Ectodermal cell (in vitro differentiated cells): Measurements from ENCODE around the gene APBA2.
"Not testable (repeated sequence)": the region's sequence is repeated elsewhere in the genome, so short reads cannot be mapped to it uniquely, and the experiment has no call there.

Experiments
- H3K27ac ChIP-seq: 2 replicates; pipeline ENCODE4 v1.7.0; 2013; ENCODE audit warnings: mild to moderate bottlenecking, low read depth, low read length; ENCODE audit not compliant: insufficient read depth, poor library complexity, severe bottlenecking
- H3K27me3 ChIP-seq: 2 replicates; pipeline ENCODE4 v1.7.0; 2013; ENCODE audit warnings: mild to moderate bottlenecking, low read length; ENCODE audit not compliant: insufficient read depth, control insufficient read depth, poor library complexity, severe bottlenecking
- H3K36me3 ChIP-seq: one replicate; pipeline ENCODE4 v1.7.0; 2013; ENCODE audit warnings: low read length; ENCODE audit not compliant: control insufficient read depth, insufficient read depth
- H3K4me1 ChIP-seq: one replicate; pipeline ENCODE4 v1.7.0; 2013; ENCODE audit warnings: low read length; ENCODE audit not compliant: control insufficient read depth, insufficient read depth
- H3K4me3 ChIP-seq: 2 replicates; pipeline ENCODE4 v1.7.0; 2013; ENCODE audit warnings: low read depth, low read length, control low read depth; ENCODE audit not compliant: insufficient read depth
- H3K9me3 ChIP-seq: 2 replicates; pipeline ENCODE4 v1.7.0; 2013; ENCODE audit warnings: mild to moderate bottlenecking, low read length, moderate library complexity; ENCODE audit not compliant: control insufficient read depth
- WGBS, 2 experiments: methylation state at CpG; one replicate each; pipeline ENCODE4 v1.1.7; 2013; ENCODE audit warnings: missing lambda C conversion rate in 2 of 2; 5-methylcytosine and 5-hydroxymethylcytosine counted together

APBA2 gene

DNA sequence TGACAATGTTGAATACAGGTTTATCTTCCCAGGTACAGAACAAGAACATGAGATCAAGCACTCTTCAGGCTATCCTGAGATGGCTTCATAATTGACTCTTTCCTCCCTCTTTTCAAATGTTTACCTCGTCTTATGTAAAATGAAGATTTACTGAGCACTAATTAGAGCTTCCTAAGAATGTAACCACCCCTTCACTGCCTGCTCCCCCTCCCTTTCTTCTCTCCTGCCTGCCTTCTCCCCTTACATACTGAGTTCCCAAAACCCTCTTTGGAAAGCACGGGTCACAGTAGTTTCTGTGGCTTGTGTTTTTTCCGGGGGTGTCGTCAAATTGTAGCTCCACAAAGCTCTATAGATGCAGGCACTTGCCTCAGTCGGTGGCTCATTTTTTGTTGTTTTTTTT lies 32.1 kb upstream of the APBA2 start:
- not testable (repeated sequence) for H3K27me3 ChIP-seq, H3K9me3 ChIP-seq, H3K4me3 ChIP-seq, H3K4me1 ChIP-seq, H3K27ac ChIP-seq, H3K36me3 ChIP-seq
- WGBS, 2 experiments = 20 to 32% methylated on average over 4 to 5 of the region's 5 CpGs

- not testable (repeated sequence) for H3K36me3 ChIP-seq, H3K4me1 ChIP-seq, H3K27ac ChIP-seq, H3K9me3 ChIP-seq, H3K27me3 ChIP-seq, H3K4me3 ChIP-seq
- WGBS, 2 experiments = 100% methylated on average over 1 of the region's 2 CpGs; no CpG with 5 or more reads in 1 of the 2 experiments
Measured at GRCh38 chr15:28854578-28854977, 31.2 kb upstream of the APBA2 start.

DNA sequence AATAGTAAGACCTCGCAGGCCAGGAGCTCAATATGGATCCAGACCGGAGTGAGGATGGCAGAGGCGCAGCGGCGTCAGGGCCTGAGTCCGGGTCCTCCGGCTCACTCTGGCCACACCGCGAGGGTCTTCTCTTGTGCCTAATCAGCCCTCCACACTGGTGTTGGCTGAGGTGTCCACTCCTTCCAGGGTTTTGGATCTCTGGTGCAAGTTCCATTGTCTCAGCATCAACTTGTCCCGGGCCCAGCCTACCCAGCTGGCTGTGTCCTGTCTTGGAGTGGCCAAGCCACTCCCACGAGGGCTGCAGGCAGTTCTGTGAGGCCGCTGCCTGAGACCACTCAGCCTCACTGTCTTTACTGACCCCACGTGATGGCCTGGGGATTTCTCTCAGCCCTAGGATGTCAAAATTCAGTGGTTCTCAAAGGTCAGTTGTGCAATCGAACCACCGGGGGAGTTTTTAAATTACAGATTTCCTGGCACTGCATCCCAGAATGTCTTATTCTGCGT lies 24.7 kb upstream of the APBA2 start:
- Histone ChIP-seq H3K36me3 (no peaks in the 10 kb centered on the region), H3K4me1 (no peaks in the 10 kb centered on the region), H3K27me3 (no peaks in the 10 kb centered on the region), H3K27ac (no peak overlapping the region), H3K4me3 (no peak overlapping the region), H3K9me3 (no peaks in the 10 kb centered on the region)
- 91 to 94% methylated on average over 16 of the region's 16 CpGs for WGBS, 2 experiments

- not testable (repeated sequence) for H3K9me3 ChIP-seq, H3K4me1 ChIP-seq, H3K4me3 ChIP-seq, H3K27ac ChIP-seq, H3K27me3 ChIP-seq, H3K36me3 ChIP-seq
- WGBS, 2 experiments = 92 to 94% methylated on average over 11 of the region's 11 CpGs
Measured at GRCh38 chr15:28861589-28862293, 24.0 kb upstream of the APBA2 start.

DNA sequence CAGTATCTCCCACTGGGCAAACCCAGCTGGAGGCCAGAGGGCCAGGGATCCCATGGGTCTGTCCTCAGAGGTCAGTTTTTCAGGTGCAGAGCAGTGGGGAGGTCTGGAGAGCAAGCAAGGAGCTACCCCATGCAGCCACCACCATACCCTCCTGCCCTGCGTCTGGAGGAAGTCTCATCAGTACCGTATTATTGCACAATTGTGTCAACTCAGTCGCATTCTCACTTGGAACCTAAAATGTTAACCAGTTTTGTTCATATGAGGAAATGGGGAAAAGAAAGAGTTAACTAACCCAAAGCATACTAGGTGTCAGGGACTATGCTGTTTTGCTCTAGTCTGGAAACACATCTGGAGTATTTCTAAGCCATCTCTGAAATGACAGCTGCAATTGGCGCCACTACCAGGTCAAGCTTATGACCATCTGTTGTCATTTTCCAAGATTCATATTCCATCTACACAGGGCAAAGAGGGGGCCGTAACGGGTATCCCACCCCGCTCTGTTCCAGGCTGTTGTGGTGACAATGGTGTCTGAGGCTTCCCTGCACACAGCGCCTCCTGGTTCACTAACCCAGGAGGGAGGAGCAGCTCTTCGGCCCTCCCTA lies 16.9 kb upstream of the APBA2 start:
- no peaks in the 10 kb centered on the region for H3K27me3 ChIP-seq
- WGBS, 2 experiments = 95 to 97% methylated on average over 9 of the region's 9 CpGs
- no peak overlapping the region for H3K27ac ChIP-seq
- H3K36me3 ChIP-seq = no peaks in the 10 kb centered on the region
- peaks cover 10% of the 10 kb centered on the region for H3K4me1 ChIP-seq
- peaks cover 3% of the 10 kb centered on the region for H3K9me3 ChIP-seq
- H3K4me3 ChIP-seq = no peak overlapping the region

- peaks cover 21% of the 10 kb centered on the region for H3K4me1 ChIP-seq
- H3K4me3 ChIP-seq = no peak overlapping the region
- H3K27me3 ChIP-seq = no peaks in the 10 kb centered on the region
- no peak overlapping the region for H3K27ac ChIP-seq
- no peaks in the 10 kb centered on the region for H3K36me3 ChIP-seq
- H3K9me3 ChIP-seq = peaks cover 3% of the 10 kb centered on the region
- WGBS, 2 experiments = 89 to 98% methylated on average over 3 of the region's 3 CpGs
Measured at GRCh38 chr15:28871168-28871567, 14.6 kb upstream of the APBA2 start.

GRCh38 chr15:28873006-28873405 lies 12.8 kb upstream of the APBA2 start:
- peaks cover 30% of the 10 kb centered on the region for H3K4me1 ChIP-seq
- H3K27ac ChIP-seq = no peak overlapping the region
- no peaks in the 10 kb centered on the region for H3K27me3 ChIP-seq
- 94 to 96% methylated on average over 5 of the region's 5 CpGs for whole genome bisulfite sequencing, 2 experiments
- H3K36me3 ChIP-seq = no peaks in the 10 kb centered on the region
- peaks cover 3% of the 10 kb centered on the region for H3K9me3 ChIP-seq
- no peak overlapping the region for H3K4me3 ChIP-seq

GRCh38 chr15:28873585-28874190 lies 12.1 kb upstream of the APBA2 start:
- Histone ChIP-seq H3K36me3 (no peaks in the 10 kb centered on the region), H3K27ac (no peak overlapping the region), H3K4me1 (peaks cover 30% of the 10 kb centered on the region), H3K9me3 (peaks cover 3% of the 10 kb centered on the region), H3K4me3 (no peak overlapping the region), H3K27me3 (no peaks in the 10 kb centered on the region)
- 89 to 91% methylated on average over 10 of the region's 10 CpGs for WGBS, 2 experiments

DNA sequence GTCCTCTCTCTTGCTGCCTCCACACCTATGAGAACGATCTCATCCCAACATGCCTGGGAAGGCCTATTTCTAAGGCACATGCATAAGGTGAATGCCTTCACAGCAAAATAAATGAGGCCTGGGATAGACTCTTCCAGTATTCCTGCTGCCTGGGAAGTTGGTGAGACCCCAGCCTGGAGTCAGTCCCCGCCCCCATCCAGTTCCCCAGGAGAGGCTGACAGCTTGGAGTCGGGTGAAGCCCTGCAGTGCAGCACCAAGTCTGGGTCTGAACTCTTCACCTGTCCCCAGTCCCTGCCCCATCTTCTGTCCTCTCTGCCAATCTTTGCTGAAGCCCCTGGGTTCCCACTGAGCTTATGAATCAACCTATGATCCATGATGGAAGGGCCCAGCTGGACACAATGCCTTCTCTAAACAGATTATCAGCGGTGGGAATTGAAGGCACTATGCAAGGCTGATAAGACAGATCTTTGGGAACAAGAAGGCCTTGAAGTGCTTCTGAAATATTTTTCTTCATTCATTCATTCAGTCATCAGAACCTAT lies 10.2 kb upstream of the APBA2 start:
- no peak overlapping the region for H3K4me3 ChIP-seq
- 31 to 37% methylated on average over 4 of the region's 4 CpGs for WGBS, 2 experiments
- H3K27ac ChIP-seq = peak overlapping the region; percentile 83
- H3K9me3 ChIP-seq = peaks cover 3% of the 10 kb centered on the region
- H3K4me1 ChIP-seq = peaks cover 30% of the 10 kb centered on the region
- no peaks in the 10 kb centered on the region for H3K36me3 ChIP-seq
- no peaks in the 10 kb centered on the region for H3K27me3 ChIP-seq

DNA sequence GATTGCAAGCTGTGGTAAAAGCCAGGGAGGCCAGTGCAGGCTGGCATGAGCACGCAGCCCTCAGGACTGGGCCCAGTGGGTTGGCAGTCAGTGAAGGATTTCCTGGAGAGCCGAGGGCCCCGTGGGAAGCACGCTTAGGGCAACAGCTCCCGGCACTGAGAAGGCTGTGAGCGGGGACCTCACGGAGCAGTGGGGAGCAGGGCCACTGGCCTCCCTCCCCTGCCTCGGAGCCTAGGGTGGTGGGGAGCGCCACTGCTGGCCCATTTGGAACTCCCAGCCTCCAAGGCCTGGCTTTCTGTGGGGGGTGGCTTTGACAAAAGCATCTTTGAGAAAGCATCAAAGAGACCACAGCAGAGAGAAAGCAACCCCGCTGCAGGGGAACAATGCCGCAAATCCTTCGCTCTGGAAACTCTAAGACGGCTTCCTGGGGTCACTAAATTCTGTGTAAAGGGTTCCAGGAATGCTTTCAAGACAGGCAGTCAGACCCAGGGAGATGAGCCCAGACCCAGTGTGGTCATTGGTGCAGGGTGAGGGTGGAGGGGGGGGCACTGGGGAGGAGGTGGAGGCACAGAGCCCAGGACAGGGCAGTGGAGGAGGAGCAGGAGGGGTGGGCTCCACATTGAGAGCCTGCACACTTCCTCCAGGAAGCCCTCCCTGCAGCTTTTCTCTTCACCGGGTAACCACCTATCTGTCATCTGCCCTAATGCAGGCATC lies 9.5 kb upstream of the APBA2 start:
- Histone ChIP-seq H3K4me1 (peaks cover 30% of the 10 kb centered on the region), H3K4me3 (no peak overlapping the region), H3K9me3 (peaks cover 3% of the 10 kb centered on the region), H3K36me3 (no peaks in the 10 kb centered on the region), H3K27ac (peak overlapping the region; percentile 83), H3K27me3 (no peaks in the 10 kb centered on the region)
- WGBS, 2 experiments = 2% methylated on average over 14 of the region's 14 CpGs
